Right hindlimb (tissue), 1 donor: ENCODE data around the gene IKZF3.
"Not testable (repeated sequence)": the region's sequence is repeated elsewhere in the genome, so short reads cannot be mapped to it uniquely, and the experiment has no call there.

ENCODE experiments used
- DNase-seq: peaks from one replicate; pipeline ENCODE4 v3.0.0-alpha.2; 2018

The IKZF3 gene

GRCh38 chr17:39863918-39864746 lies at the start of gene IKZF3:
Gene IKZF3, minus strand, starts transcription at chr17:39864312. Its CDS starts 186 bp downstream, at chr17:39864126.
- DNase-seq: peak; percentile 59

- DNase-seq: no peak
Measured at GRCh38 chr17:39908789-39909352, 44.8 kb upstream of the IKZF3 start.

- DNase-seq: no peak
Measured at GRCh38 chr17:39904990-39905288, 40.8 kb upstream of the IKZF3 start.

- no peak for DNase-seq
Measured at GRCh38 chr17:39903158-39903884, 39.2 kb upstream of the IKZF3 start.

GRCh38 chr17:39902027-39902426 lies 37.9 kb upstream of the IKZF3 start:
- DNase-seq: not testable (repeated sequence)

- no peak for DNase-seq
Measured at GRCh38 chr17:39899215-39899614, 35.1 kb upstream of the IKZF3 start.

GRCh38 chr17:39898088-39898487 lies 34.0 kb upstream of the IKZF3 start:
- no peak for DNase-seq

- no peak for DNase-seq
Measured at GRCh38 chr17:39894681-39895376, 30.7 kb upstream of the IKZF3 start.

GRCh38 chr17:39889200-39889599 lies 25.1 kb upstream of the IKZF3 start:
- DNase-seq: no peak

GRCh38 chr17:39887078-39887477 lies 23.0 kb upstream of the IKZF3 start:
- DNase-seq: no peak

- DNase-seq: not testable (repeated sequence)
Measured at GRCh38 chr17:39886102-39886501, 22.0 kb upstream of the IKZF3 start.

GRCh38 chr17:39872751-39873150 lies 8.6 kb upstream of the IKZF3 start:
- no peak for DNase-seq

- no peak for DNase-seq
Measured at GRCh38 chr17:39871801-39872200, 7.7 kb upstream of the IKZF3 start.

GRCh38 chr17:39870776-39871175 lies 6.7 kb upstream of the IKZF3 start:
- no peak for DNase-seq

- no peak for DNase-seq
Measured at GRCh38 chr17:39868554-39868942, 4.4 kb upstream of the IKZF3 start.

GRCh38 chr17:39867880-39868553 lies 3.9 kb upstream of the IKZF3 start, which contains the start of gene ZPBP2:
Gene ZPBP2, plus strand, starts transcription at chr17:39868202. Its CDS starts 153 bp downstream, at chr17:39868355.
- DNase-seq: no peak

GRCh38 chr17:39867084-39867879 lies 3.2 kb upstream of the IKZF3 start:
- no peak for DNase-seq

- no peak for DNase-seq
Measured at GRCh38 chr17:39866013-39866730, 2.1 kb upstream of the IKZF3 start.

GRCh38 chr17:39863244-39863917 lies 731 bp downstream of the IKZF3 start:
- no peak for DNase-seq

GRCh38 chr17:39861235-39861634 lies 2.9 kb downstream of the IKZF3 start:
- DNase-seq: no peak
